ENCODE data around the gene SLC9C2. TPM values are rescaled to one million over a fixed set of nuclear protein-coding genes. Genes with fewer than 3 reads are reported as not detected.

The SLC9C2 gene
- total and polyA plus RNA-seq, 2 donors (not counting 1 experiment from before 2014, with no cell fraction given), result not detected

- Histone ChIP-seq H2AFZ (ENCODE audit: low read length) (no peak overlapping the region), H3K27me3 (ENCODE audit: control insufficient read depth, insufficient read depth, low read length) (no peaks in the 10 kb centered on the region), H3K27ac (ENCODE audit: insufficient read depth, low read length) (no peak overlapping the region), H3K9me3 (ENCODE audit: control insufficient read depth, insufficient read depth, low read depth, low read length) (no peaks in the 10 kb centered on the region), H3K4me3 (replicated peaks in 1 of 4; ENCODE audit: control extremely low read depth in 1 of 4, insufficient read depth in 1 of 4, low read depth in 3 of 4, low read length in 4 of 4) (no peak overlapping the region), H3K36me3 (ENCODE audit: control insufficient read depth, insufficient read depth, low read length) (peaks cover 3% of the 10 kb centered on the region), H4K20me1 (ENCODE audit: control insufficient read depth, extremely low read depth, insufficient read depth, low read length) (no peaks in the 10 kb centered on the region), H3K4me1 (ENCODE audit: control insufficient read depth, extremely low read depth, insufficient read depth, low read length) (no peaks in the 10 kb centered on the region), H3K9ac (ENCODE audit: insufficient read depth, low read length) (no peak overlapping the region), H3K4me2 (ENCODE audit: extremely low read depth, insufficient read depth, low read length) (no peak overlapping the region), H3K79me2 (ENCODE audit: control insufficient read depth, insufficient read depth, low read length) (no peaks in the 10 kb centered on the region)
- TF ChIP-seq CTCF (conservative IDR thresholded peaks at IDR 0.05 in 1 of 2, IDR thresholded peaks at IDR 0.05 in 1 of 2; ENCODE audit: low read depth in 1 of 2, low read length in 2 of 2) (no peak), EZH2 (IDR thresholded peaks at IDR 0.05; ENCODE audit: low read length, missing control alignments) (no peak)
- DNase-seq (ENCODE audit: low read depth in 2 of 2), result no peak
Measured at GRCh38 chr1:173491508-173491907, 111.4 kb downstream of the SLC9C2 start.

- Histone ChIP-seq H3K27ac (ENCODE audit: insufficient read depth, low read length) (no peak overlapping the region), H3K36me3 (ENCODE audit: control insufficient read depth, insufficient read depth, low read length) (peaks cover 6% of the 10 kb centered on the region), H3K9me3 (ENCODE audit: control insufficient read depth, insufficient read depth, low read depth, low read length) (no peaks in the 10 kb centered on the region)
Measured at GRCh38 chr1:173489929-173490328, 112.9 kb downstream of the SLC9C2 start.

GRCh38 chr1:173489149-173489600, 113.7 kb downstream of the SLC9C2 start:
- DNase-seq (ENCODE audit: low read depth in 2 of 2), result no peak
- Histone ChIP-seq H2AFZ (ENCODE audit: low read length) (no peak overlapping the region), H3K4me3 (replicated peaks in 1 of 4; ENCODE audit: control extremely low read depth in 1 of 4, insufficient read depth in 1 of 4, low read depth in 3 of 4, low read length in 4 of 4) (no peak overlapping the region), H3K9ac (ENCODE audit: insufficient read depth, low read length) (no peak overlapping the region), H3K79me2 (ENCODE audit: control insufficient read depth, insufficient read depth, low read length) (no peaks in the 10 kb centered on the region), H4K20me1 (ENCODE audit: control insufficient read depth, extremely low read depth, insufficient read depth, low read length) (no peaks in the 10 kb centered on the region), H3K27ac (ENCODE audit: insufficient read depth, low read length) (no peak overlapping the region), H3K27me3 (ENCODE audit: control insufficient read depth, insufficient read depth, low read length) (no peaks in the 10 kb centered on the region), H3K4me2 (ENCODE audit: extremely low read depth, insufficient read depth, low read length) (no peak overlapping the region), H3K4me1 (ENCODE audit: control insufficient read depth, extremely low read depth, insufficient read depth, low read length) (no peaks in the 10 kb centered on the region), H3K36me3 (ENCODE audit: control insufficient read depth, insufficient read depth, low read length) (peaks cover 6% of the 10 kb centered on the region), H3K9me3 (ENCODE audit: control insufficient read depth, insufficient read depth, low read depth, low read length) (no peaks in the 10 kb centered on the region)
- TF ChIP-seq CTCF (conservative IDR thresholded peaks at IDR 0.05 in 1 of 2, IDR thresholded peaks at IDR 0.05 in 1 of 2; ENCODE audit: low read depth in 1 of 2, low read length in 2 of 2) (no peak), EZH2 (IDR thresholded peaks at IDR 0.05; ENCODE audit: low read length, missing control alignments) (no peak)

More at GRCh38 chr1:173489929-173490328, 112.9 kb downstream of the SLC9C2 start:
- Histone ChIP-seq H3K4me1 (ENCODE audit: control insufficient read depth, extremely low read depth, insufficient read depth, low read length) (no peaks in the 10 kb centered on the region), H3K9ac (ENCODE audit: insufficient read depth, low read length) (no peak overlapping the region), H3K4me2 (ENCODE audit: extremely low read depth, insufficient read depth, low read length) (no peak overlapping the region), H3K4me3 (replicated peaks in 1 of 4; ENCODE audit: control extremely low read depth in 1 of 4, insufficient read depth in 1 of 4, low read depth in 3 of 4, low read length in 4 of 4) (no peak overlapping the region), H2AFZ (ENCODE audit: low read length) (no peak overlapping the region), H4K20me1 (ENCODE audit: control insufficient read depth, extremely low read depth, insufficient read depth, low read length) (no peaks in the 10 kb centered on the region), H3K27me3 (ENCODE audit: control insufficient read depth, insufficient read depth, low read length) (no peaks in the 10 kb centered on the region), H3K79me2 (ENCODE audit: control insufficient read depth, insufficient read depth, low read length) (no peaks in the 10 kb centered on the region)
- TF ChIP-seq CTCF (conservative IDR thresholded peaks at IDR 0.05 in 1 of 2, IDR thresholded peaks at IDR 0.05 in 1 of 2; ENCODE audit: low read depth in 1 of 2, low read length in 2 of 2) (no peak), EZH2 (IDR thresholded peaks at IDR 0.05; ENCODE audit: low read length, missing control alignments) (no peak)
- no peak for DNase-seq (ENCODE audit: low read depth in 2 of 2)
